ENCODE results near the gene STK24.

Gene STK24

GRCh38 chr13:98398581-98398980 lies 178.3 kb downstream of the STK24 start:
- no peak for DNase-seq

GRCh38 chr13:98397861-98398260 lies 179.0 kb downstream of the STK24 start:
- DNase-seq, result no peak

GRCh38 chr13:98397221-98397620 lies 179.7 kb downstream of the STK24 start:
- no peak for DNase-seq

- DNase-seq, result no peak
Observed at GRCh38 chr13:98396071-98396710, 180.7 kb downstream of the STK24 start.
